ENCODE data around the gene PLEKHS1.

DNA sequence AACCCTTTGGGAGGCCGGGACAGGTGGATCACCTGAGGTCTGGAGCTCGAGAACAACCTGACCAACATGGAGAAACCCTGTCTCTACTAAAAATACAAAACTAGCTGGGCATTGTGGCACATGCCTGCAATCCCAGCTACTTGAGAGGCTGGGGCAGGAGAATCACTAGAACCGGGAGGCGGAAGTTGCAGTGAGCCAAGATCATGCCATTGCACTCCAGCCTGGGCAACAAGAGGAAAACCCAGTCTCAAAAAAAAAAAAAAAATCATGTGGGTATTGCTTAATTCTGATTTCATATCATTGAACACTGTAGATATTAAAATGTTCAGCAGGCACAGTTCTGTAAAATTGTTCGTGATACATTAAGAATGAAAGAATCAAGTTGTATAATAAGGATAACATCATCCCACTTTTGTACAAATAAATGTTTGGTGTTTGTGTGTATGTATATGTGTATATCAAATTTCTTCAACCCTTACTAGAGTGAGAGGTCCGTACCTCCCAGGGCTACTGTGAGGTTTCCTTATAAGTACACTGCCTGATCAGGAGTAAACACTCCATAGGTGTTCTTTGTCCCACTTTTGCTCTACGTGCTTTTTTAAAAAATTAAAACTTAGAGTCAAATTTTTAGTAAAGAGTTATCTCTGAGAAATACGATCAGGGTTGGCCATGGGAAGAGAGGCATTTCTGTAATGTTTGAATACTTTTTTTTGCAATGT lies 31.7 kb downstream of the PLEKHS1 start:
- TF ChIP-seq, protein P1, sequence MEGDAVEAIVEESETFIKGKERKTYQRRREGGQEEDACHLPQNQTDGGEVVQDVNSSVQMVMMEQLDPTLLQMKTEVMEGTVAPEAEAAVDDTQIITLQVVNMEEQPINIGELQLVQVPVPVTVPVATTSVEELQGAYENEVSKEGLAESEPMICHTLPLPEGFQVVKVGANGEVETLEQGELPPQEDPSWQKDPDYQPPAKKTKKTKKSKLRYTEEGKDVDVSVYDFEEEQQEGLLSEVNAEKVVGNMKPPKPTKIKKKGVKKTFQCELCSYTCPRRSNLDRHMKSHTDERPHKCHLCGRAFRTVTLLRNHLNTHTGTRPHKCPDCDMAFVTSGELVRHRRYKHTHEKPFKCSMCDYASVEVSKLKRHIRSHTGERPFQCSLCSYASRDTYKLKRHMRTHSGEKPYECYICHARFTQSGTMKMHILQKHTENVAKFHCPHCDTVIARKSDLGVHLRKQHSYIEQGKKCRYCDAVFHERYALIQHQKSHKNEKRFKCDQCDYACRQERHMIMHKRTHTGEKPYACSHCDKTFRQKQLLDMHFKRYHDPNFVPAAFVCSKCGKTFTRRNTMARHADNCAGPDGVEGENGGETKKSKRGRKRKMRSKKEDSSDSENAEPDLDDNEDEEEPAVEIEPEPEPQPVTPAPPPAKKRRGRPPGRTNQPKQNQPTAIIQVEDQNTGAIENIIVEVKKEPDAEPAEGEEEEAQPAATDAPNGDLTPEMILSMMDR (IDR thresholded peaks at IDR 0.05; ENCODE audit: insufficient read depth, low read length) = no peak
- TF ChIP-seq, protein P2, sequence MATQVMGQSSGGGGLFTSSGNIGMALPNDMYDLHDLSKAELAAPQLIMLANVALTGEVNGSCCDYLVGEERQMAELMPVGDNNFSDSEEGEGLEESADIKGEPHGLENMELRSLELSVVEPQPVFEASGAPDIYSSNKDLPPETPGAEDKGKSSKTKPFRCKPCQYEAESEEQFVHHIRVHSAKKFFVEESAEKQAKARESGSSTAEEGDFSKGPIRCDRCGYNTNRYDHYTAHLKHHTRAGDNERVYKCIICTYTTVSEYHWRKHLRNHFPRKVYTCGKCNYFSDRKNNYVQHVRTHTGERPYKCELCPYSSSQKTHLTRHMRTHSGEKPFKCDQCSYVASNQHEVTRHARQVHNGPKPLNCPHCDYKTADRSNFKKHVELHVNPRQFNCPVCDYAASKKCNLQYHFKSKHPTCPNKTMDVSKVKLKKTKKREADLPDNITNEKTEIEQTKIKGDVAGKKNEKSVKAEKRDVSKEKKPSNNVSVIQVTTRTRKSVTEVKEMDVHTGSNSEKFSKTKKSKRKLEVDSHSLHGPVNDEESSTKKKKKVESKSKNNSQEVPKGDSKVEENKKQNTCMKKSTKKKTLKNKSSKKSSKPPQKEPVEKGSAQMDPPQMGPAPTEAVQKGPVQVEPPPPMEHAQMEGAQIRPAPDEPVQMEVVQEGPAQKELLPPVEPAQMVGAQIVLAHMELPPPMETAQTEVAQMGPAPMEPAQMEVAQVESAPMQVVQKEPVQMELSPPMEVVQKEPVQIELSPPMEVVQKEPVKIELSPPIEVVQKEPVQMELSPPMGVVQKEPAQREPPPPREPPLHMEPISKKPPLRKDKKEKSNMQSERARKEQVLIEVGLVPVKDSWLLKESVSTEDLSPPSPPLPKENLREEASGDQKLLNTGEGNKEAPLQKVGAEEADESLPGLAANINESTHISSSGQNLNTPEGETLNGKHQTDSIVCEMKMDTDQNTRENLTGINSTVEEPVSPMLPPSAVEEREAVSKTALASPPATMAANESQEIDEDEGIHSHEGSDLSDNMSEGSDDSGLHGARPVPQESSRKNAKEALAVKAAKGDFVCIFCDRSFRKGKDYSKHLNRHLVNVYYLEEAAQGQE (IDR thresholded peaks at IDR 0.05; ENCODE audit: insufficient replicate concordance, low read depth) = no peak
- TF ChIP-seq SPI1 (IDR thresholded peaks at IDR 0.05; ENCODE audit: borderline replicate concordance, low read depth) = no peak
- no peak for TF ChIP-seq POLR2AphosphoS5 (IDR thresholded peaks at IDR 0.05; ENCODE audit: low read depth)
- TF ChIP-seq GABPA (IDR thresholded peaks at IDR 0.05; ENCODE audit: low read depth) = no peak

Data from HL-60 (cell line).